BJ (cell line): Measurements from ENCODE around the gene SBK1. TPM values are rescaled to one million over a fixed set of nuclear protein-coding genes. Genes with fewer than 3 reads are reported as not detected.

Experiments
- CTCF ChIA-PET: fragments of 350-600 bp; formaldehyde crosslinking; extraction: SDS; loops from one replicate; lab custom pipeline; 2021; ENCODE audit warnings: antibody characterized with exemption, inconsistent platforms; lab: Yijun Ruan, JAX
- POLR2A ChIA-PET: fragments of 300-600 bp; sonication (Branson Sonifier 250); formaldehyde crosslinking; extraction: SDS; loops from one replicate; lab custom pipeline; 2021; ENCODE audit warnings: antibody characterized with exemption; lab: Charles Lee
- DNase-seq: peaks from one replicate; pipeline ENCODE4 v3.0.0-alpha.2; 2011; ENCODE audit warnings: low read depth
- H3K27me3 ChIP-seq: 2 replicates; pipeline ENCODE4 v1.6.0; 2011; ENCODE audit warnings: low read length; ENCODE audit not compliant: control insufficient read depth, insufficient read depth
- H3K36me3 ChIP-seq: 2 replicates; pipeline ENCODE4 v1.5.1; 2011; ENCODE audit warnings: low read length; ENCODE audit not compliant: control insufficient read depth, insufficient read depth
- H3K4me3 ChIP-seq: 2 replicates; pipeline ENCODE4 v1.5.1; 2011; ENCODE audit warnings: low read depth, mild to moderate bottlenecking, control low read depth, low read length
- polyA plus RNA-seq: library from polyadenylated mRNA; depleted of rRNA; stranded (reverse); fragments of >200 nt; gene quantifications from 2 replicates; pipeline ENCODE4 v1.2.3, GENCODE V29; 2011
- TF ChIP-seq, protein P1 (sequence below): IDR thresholded peaks from 2 replicates; pipeline ENCODE4 v1.5.1; 2011; ENCODE audit warnings: low read depth, mild to moderate bottlenecking, control low read depth, inconsistent platforms, low read length, moderate library complexity; ENCODE audit not compliant: insufficient read depth

Gene SBK1
- polyA plus RNA-seq, 1 experiment, result 0.01 TPM

- CTCF ChIA-PET, result interaction anchor here (1.8 kb wide), 1 partner anchor 16 kb away, joined by 7 read pairs; no protein-coding TSS in a partner anchor
- TF ChIP-seq, protein P1, sequence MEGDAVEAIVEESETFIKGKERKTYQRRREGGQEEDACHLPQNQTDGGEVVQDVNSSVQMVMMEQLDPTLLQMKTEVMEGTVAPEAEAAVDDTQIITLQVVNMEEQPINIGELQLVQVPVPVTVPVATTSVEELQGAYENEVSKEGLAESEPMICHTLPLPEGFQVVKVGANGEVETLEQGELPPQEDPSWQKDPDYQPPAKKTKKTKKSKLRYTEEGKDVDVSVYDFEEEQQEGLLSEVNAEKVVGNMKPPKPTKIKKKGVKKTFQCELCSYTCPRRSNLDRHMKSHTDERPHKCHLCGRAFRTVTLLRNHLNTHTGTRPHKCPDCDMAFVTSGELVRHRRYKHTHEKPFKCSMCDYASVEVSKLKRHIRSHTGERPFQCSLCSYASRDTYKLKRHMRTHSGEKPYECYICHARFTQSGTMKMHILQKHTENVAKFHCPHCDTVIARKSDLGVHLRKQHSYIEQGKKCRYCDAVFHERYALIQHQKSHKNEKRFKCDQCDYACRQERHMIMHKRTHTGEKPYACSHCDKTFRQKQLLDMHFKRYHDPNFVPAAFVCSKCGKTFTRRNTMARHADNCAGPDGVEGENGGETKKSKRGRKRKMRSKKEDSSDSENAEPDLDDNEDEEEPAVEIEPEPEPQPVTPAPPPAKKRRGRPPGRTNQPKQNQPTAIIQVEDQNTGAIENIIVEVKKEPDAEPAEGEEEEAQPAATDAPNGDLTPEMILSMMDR, result no peak
- Histone ChIP-seq H3K36me3 (no peaks in the 10 kb centered on the region), H3K27me3 (no peaks in the 10 kb centered on the region), H3K4me3 (no peak overlapping the region)
- no peak for DNase-seq
- POLR2A ChIA-PET, result no interaction called here
These were observed 18.5 kb downstream of the SBK1 start for GRCh38 chr16:28310796-28311195.

- Histone ChIP-seq H3K36me3 (no peaks in the 10 kb centered on the region), H3K27me3 (no peaks in the 10 kb centered on the region), H3K4me3 (no peak overlapping the region)
- ChIA-PET POLR2A (no interaction called here), CTCF (interaction anchor here (1.8 kb wide), 1 partner anchor 15 kb away, joined by 7 read pairs; no protein-coding TSS in a partner anchor)
- no peak for DNase-seq
- TF ChIP-seq, protein P1, result no peak
These were observed 19.1 kb downstream of the SBK1 start for GRCh38 chr16:28311413-28311812.

GRCh38 chr16:28311913-28312312 lies 19.6 kb downstream of the SBK1 start:
- ChIA-PET POLR2A (no interaction called here), CTCF (interaction anchor here (1.5 to 9.1 kb wide), 4 partner anchors 10 to 35 kb away, joined by 4 to 100 read pairs (median 6); no protein-coding TSS in a partner anchor)
- DNase-seq, result no peak
- Histone ChIP-seq H3K27me3 (no peaks in the 10 kb centered on the region), H3K4me3 (no peak overlapping the region), H3K36me3 (no peaks in the 10 kb centered on the region)
- TF ChIP-seq, protein P1, result no peak

GRCh38 chr16:28312327-28312726 lies 20.0 kb downstream of the SBK1 start:
- no peak overlapping the region for H3K4me3 ChIP-seq
- no peaks in the 10 kb centered on the region for H3K36me3 ChIP-seq
- DNase-seq, result no peak
- ChIA-PET CTCF (interaction anchor here (1.5 to 9.1 kb wide), 4 partner anchors 9 to 36 kb away, joined by 4 to 100 read pairs (median 6); no protein-coding TSS in a partner anchor), POLR2A (no interaction called here)
- no peaks in the 10 kb centered on the region for H3K27me3 ChIP-seq
- TF ChIP-seq, protein P1, result no peak

- TF ChIP-seq, protein P1, result no peak
- Histone ChIP-seq H3K27me3 (no peaks in the 10 kb centered on the region), H3K36me3 (no peaks in the 10 kb centered on the region), H3K4me3 (no peak overlapping the region)
- POLR2A ChIA-PET, result no interaction called here
- no peak for DNase-seq
- CTCF ChIA-PET, result interaction anchor here (1.5 to 9.1 kb wide), 3 partner anchors 8 to 37 kb away, joined by 4 to 100 read pairs (median 4); no protein-coding TSS in a partner anchor
These were observed 21.3 kb downstream of the SBK1 start for GRCh38 chr16:28313587-28313986.
